ENCODE results near the gene ZBTB40. TPM values are rescaled to one million over a fixed set of nuclear protein-coding genes. Genes with fewer than 3 reads are reported as not detected.

Gene ZBTB40
- total RNA-seq, 6 experiments from 2014 or later = 8.8 to 12.2 (median 10.7) TPM

- TF ChIP-seq, protein P1, sequence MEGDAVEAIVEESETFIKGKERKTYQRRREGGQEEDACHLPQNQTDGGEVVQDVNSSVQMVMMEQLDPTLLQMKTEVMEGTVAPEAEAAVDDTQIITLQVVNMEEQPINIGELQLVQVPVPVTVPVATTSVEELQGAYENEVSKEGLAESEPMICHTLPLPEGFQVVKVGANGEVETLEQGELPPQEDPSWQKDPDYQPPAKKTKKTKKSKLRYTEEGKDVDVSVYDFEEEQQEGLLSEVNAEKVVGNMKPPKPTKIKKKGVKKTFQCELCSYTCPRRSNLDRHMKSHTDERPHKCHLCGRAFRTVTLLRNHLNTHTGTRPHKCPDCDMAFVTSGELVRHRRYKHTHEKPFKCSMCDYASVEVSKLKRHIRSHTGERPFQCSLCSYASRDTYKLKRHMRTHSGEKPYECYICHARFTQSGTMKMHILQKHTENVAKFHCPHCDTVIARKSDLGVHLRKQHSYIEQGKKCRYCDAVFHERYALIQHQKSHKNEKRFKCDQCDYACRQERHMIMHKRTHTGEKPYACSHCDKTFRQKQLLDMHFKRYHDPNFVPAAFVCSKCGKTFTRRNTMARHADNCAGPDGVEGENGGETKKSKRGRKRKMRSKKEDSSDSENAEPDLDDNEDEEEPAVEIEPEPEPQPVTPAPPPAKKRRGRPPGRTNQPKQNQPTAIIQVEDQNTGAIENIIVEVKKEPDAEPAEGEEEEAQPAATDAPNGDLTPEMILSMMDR (IDR thresholded peaks at IDR 0.05) = no peak
- Mint-ChIP-seq H3K9me3 (no peaks in the 10 kb centered on the region), H3K27ac (no peak overlapping the region), H3K4me1 (ENCODE audit: low read depth) (peaks cover 10% of the 10 kb centered on the region; the same call in 1 of the 2 replicates), H3K36me3 (ENCODE audit: low read depth) (no peaks in the 10 kb centered on the region; the same call in 1 of the 2 replicates), H3K27me3 (ENCODE audit: insufficient read depth) (peaks cover 5% of the 10 kb centered on the region; the same call in 1 of the 2 replicates), H3K4me3 (no peak overlapping the region)
- no peak for DNase-seq
These were observed 14.0 kb downstream of the ZBTB40 start for GRCh38 chr1:22465671-22466070.

DNA sequence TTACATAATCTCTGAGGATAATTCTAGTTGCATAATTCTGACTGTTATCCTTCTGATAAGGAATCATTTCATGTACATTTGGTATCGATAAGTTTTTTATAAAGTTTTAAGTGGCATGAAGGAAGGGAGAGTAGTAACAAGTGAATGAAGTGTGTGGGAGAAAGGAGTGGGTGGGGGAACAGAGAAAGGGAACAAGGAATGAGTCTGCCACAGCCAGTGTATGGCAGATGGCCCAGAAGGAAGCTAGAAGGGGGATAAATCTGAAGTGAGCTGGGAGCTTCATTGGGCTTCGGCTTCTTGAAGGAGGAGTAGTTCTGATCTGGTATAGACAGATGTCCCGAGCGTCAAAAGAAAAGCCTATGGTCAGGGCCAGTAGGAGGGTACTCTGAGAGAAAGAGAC, 18.6 kb downstream of the ZBTB40 start:
- Mint-ChIP-seq H3K4me1 (ENCODE audit: low read depth) (peaks cover 25% of the 10 kb centered on the region), H3K27ac (no peak overlapping the region), H3K9me3 (no peaks in the 10 kb centered on the region), H3K27me3 (ENCODE audit: insufficient read depth) (no peaks in the 10 kb centered on the region), H3K36me3 (ENCODE audit: low read depth) (no peaks in the 10 kb centered on the region; the same call in 1 of the 2 replicates), H3K4me3 (no peak overlapping the region)
- TF ChIP-seq, protein P1 (IDR thresholded peaks at IDR 0.05) = no peak
- DNase-seq = no peak

DNA sequence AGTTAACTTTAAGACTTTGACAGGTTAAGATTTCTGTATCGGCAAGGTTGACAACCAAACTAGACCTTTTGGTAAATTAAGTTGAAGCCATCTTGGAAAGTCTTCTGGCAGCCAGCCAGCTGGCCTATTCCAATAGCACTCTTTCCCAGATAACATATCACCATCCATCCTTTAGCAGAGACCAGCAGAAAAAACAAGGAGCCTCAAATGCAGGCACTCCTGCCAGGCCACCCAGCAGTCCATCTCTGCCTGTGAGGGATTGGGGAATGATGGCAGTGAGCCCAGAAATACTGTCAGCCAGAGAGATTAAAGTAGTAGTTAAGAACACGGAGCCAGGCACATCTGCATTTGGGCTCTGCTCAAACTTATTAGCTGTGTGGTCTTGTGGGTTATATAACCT, 19.4 kb downstream of the ZBTB40 start:
- Mint-ChIP-seq H3K27me3 (ENCODE audit: insufficient read depth) (no peaks in the 10 kb centered on the region), H3K4me3 (no peak overlapping the region), H3K4me1 (ENCODE audit: low read depth) (peaks cover 25% of the 10 kb centered on the region), H3K9me3 (no peaks in the 10 kb centered on the region), H3K27ac (no peak overlapping the region), H3K36me3 (ENCODE audit: low read depth) (no peaks in the 10 kb centered on the region)
- peak; percentile 8 for DNase-seq
- TF ChIP-seq, protein P1 (IDR thresholded peaks at IDR 0.05) = no peak

GRCh38 chr1:22471610-22472009, 20.0 kb downstream of the ZBTB40 start:
- TF ChIP-seq, protein P1 (IDR thresholded peaks at IDR 0.05) = no peak
- peaks cover 25% of the 10 kb centered on the region for H3K4me1 Mint-ChIP-seq (ENCODE audit: low read depth)
- no peak for DNase-seq
- no peaks in the 10 kb centered on the region for H3K9me3 Mint-ChIP-seq
- no peaks in the 10 kb centered on the region for H3K27me3 Mint-ChIP-seq (ENCODE audit: insufficient read depth)
- no peaks in the 10 kb centered on the region for H3K36me3 Mint-ChIP-seq (ENCODE audit: low read depth)
- no peak overlapping the region for H3K27ac Mint-ChIP-seq
- H3K4me3 Mint-ChIP-seq = no peak overlapping the region

GRCh38 chr1:22472596-22472995, 20.9 kb downstream of the ZBTB40 start:
- peak; percentile 47 for DNase-seq
- Mint-ChIP-seq H3K9me3 (no peaks in the 10 kb centered on the region), H3K27me3 (ENCODE audit: insufficient read depth) (no peaks in the 10 kb centered on the region), H3K36me3 (ENCODE audit: low read depth) (no peaks in the 10 kb centered on the region), H3K4me3 (no peak overlapping the region), H3K4me1 (ENCODE audit: low read depth) (peaks cover 21% of the 10 kb centered on the region), H3K27ac (no peak overlapping the region)
- TF ChIP-seq, protein P1 (IDR thresholded peaks at IDR 0.05) = no peak

- Mint-ChIP-seq H3K9me3 (no peaks in the 10 kb centered on the region), H3K27ac (no peak overlapping the region), H3K27me3 (ENCODE audit: insufficient read depth) (no peaks in the 10 kb centered on the region), H3K4me1 (ENCODE audit: low read depth) (peaks cover 21% of the 10 kb centered on the region), H3K36me3 (ENCODE audit: low read depth) (no peaks in the 10 kb centered on the region), H3K4me3 (no peak overlapping the region)
- TF ChIP-seq, protein P1 (IDR thresholded peaks at IDR 0.05) = no peak
- no peak for DNase-seq
These were observed 22.3 kb downstream of the ZBTB40 start for GRCh38 chr1:22473952-22474351.
